NCI-H2171 treated with DMSO at 0.1 percent for 48 hours (cell line): ENCODE data around the gene MAGI3.
"Not testable (repeated sequence)": the region's sequence is repeated elsewhere in the genome, so short reads cannot be mapped to it uniquely, and the experiment has no call there.

ENCODE experiments used
- DNase-seq: peaks from one replicate; lab custom pipeline; 2025; lab: John Stamatoyannopoulos, UW

The MAGI3 gene

DNA sequence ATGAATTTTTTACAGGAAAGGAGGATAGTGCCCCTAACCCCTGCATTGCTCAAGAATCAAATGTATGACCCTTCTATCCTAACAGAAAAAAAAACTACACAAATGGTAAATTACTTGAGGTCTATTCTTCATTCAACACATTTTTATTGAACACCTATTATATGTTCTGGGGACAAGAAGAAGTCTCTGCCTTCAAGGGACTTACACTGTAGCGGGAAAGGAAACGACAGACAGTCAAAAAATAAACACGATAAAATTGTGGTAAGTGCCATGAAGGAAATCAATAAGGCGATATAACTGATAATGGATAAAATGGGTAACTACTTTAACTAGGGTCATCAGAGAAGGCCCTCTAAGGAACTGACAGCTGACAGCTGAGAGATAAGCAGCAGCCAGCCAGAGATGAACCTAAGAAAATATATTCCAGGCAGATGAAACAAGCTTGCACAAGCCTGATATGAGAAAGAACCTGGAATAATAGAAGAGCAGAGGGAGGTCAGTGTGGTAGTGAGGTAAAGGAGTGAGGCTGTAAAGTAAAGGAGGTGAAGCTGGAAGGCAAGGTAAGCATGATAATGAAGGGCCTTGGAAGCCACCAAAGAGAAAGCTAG, 302.6 kb downstream of the MAGI3 start:
- no peak for DNase-seq

DNA sequence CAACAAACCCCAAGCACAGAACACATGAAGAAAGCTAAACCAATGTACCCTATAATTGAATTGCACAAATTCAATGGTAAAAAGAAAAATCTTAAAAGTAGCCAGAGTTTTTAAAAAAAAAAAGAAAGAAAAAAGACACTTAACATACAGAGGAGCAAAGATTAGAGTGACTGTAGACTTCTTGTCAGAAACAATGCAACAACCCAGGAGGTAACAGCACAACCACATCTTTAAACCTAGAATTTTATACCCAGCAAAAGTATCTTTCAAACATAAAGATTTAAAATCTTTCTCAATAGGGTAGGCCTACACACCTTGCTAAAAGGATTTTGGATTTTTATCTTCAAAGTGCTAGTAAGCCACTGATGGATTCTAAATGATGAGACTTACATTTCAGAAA, 304.6 kb downstream of the MAGI3 start:
- DNase-seq: no peak

DNA sequence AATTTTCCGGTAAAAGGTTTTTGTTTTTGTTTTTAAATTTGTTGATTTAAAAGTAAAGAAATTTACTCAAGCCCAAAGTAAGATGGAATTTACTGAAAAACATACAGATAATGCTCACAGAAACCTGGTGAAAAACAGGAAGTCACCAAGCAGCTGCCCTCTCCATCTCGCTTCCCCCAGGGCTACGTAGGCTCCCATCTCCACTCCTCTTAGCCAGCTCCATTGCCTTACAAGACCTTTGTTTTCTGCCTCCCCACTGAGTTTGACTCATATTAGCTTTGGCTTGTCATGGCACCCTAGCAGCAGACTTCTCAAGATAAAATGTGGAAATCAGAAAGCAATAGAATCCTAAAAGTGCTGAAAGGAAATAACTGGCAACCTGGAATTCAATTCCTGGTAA, 311.1 kb downstream of the MAGI3 start:
- DNase-seq: no peak

DNA sequence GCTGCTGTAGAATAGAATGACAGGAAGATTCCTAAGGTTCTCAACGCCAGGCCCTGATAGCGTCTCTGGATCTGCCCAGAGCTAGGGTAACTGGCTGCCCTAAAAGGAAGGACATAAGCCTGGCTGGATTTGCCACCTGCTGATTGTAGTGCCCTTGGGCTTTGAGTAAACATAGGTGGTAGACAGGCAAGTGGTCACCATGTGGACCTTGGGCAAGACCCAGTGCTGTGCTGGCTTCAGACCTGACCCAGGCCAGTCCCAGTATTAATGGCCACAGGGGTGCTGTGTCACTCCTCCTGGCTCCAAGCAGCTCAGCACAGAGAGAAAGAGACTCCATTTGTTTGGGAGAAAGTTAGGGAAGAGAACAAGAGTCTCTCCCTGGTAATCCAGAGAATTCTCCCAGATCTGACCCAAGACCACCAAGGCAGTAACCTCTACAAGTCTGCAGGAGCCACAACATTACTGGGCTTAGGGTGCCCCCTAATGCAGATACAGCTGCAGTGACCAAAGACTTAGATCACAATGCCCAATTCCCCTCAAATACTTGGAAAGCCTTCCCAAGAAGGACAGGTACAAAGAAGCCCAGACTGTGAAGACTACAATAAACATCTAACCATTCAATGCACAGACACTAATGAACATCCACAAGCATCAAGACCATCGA, 324.4 kb downstream of the MAGI3 start:
- DNase-seq: no peak

DNA sequence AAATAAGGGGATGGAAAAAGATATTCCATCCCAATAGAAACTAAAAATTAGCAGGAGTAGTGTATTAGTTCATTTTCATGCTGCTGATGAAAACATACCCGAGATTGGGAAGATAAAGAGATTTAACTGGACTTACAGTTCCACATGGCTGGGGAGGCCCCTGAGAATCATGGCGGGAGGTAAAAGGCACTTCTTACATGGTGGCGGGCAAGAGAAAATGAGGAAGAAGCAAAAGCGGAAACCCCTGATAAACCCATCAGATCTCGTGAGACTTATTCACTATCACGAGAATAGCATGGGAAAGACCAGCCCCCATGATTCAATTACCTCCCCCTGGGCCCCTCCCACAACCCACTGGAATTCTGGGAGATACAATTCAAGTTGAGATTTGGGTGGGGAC, 327.2 kb downstream of the MAGI3 start:
- not testable (repeated sequence) for DNase-seq

DNA sequence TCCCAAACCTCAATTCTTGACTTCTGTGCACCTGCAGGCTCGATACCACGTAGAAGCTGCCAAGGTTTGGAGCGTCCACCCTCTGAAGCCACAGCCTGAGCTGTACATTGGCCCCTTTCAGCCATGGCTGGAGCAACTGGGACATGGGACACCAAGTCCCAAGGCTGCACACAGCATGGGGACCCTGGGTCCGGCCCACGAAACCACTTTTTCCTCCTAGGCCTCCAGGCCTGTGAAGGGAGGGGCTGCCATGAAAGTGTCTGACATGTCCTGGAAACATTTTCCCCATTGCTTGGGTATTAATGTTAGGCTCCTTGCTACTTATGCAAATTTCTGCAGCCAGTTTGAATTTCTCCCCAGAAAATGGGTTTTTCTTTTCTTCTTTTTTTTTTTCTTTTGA, 328.3 kb downstream of the MAGI3 start:
- DNase-seq: not testable (repeated sequence)

DNA sequence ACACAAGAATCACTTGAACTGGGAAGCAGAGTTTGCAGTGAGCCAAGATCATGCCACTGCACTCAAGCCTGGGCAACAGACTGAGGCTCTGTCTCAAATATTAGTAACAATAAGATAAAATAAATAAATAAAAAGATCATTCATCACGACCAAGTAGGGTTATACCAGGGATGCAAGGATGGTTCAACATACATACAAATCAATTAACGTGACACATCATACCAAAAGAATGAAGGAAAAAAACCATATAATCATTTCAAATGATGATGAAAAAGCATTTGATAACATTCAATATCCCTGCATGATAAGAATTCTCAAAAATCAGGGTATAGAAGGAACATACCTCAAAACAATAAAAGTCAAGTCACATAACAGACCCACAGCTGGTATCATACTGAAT, 330.7 kb downstream of the MAGI3 start:
- no peak for DNase-seq

DNA sequence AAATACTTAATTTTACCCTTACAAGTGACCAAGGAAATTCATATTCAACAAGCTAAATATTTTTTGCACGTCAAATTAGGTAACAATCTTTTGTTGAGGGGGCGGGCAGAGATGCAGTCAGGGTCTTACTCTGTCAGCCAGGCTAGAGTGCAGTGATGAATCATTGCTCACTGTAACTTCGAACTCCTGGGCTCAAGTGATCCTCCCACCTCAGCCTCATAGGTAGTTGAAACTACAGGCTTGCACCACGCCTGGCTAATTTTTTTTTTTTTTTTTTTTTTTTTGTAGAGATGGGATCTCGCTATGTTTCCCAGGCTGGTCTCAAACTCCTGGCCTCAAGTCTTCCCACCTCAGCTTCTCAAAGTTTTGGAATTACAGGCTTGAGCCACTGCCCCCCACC, 342.5 kb downstream of the MAGI3 start:
- DNase-seq: no peak

DNA sequence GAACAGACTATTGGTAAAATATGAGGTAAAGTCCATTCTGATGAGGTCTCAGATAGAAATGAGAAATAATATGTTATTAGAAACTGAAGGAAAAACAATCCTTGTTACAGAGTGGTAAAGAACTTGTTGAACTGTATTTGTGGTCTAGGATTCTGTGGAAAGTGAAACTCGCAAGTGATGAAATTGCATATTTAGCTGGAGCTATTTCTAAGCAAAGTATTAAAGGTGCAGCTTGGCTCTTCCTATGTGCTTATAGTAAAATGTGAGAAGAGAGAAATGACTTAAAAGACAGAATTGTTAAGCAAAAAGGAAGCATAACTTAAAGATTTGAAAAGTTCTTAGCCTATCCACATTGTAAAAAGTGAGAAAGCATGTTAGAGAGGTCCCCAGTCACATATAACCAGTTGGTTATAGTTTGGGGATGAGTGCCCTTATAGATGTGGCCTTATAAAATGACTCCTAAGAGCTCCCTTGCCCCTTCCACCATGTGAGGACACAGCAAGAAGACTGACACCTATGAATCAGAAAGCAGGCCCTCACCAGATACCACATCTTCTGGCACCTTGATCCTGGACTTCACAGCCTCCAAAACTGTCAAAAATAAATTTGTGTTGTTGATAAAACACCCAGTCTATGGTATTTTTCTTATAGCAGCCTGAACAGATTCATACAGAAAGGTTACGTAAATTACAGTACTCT, 344.2 kb downstream of the MAGI3 start:
- no peak for DNase-seq
